MCF 10A (cell line): ENCODE data around the gene MRPS18A. TPM values are rescaled to one million over a fixed set of nuclear protein-coding genes. Genes with fewer than 3 reads are reported as not detected.

ENCODE experiments used
- BruUV-seq: library from RNA; stranded (reverse); fragments of 400-500 nt; replicated peaks from 2 replicates; lab custom pipeline; 2021; lab: Mats Ljungman, UMichigan
- CTCF ChIA-PET: fragments of 300-600 bp; sonication (Branson Sonifier 250); formaldehyde crosslinking; extraction: SDS; loops from one replicate; lab custom pipeline; 2021; ENCODE audit warnings: antibody characterized with exemption, inconsistent platforms; lab: Yijun Ruan, JAX
- POLR2A ChIA-PET: fragments of 300-600, 350-650 bp; sonication (Branson Sonifier 250); formaldehyde crosslinking; extraction: SDS; loops from one replicate; lab custom pipeline; 2020; ENCODE audit warnings: antibody characterized with exemption, inconsistent platforms; lab: Yijun Ruan, JAX
- DNase-seq: peaks from one replicate; pipeline ENCODE4 v3.0.0-alpha.2; 2018; ENCODE audit not compliant: unreplicated experiment
- H3K27ac Mint-ChIP-seq: one replicate; pipeline ENCODE4 v1.8.0; 2022; ENCODE audit warnings: mild to moderate bottlenecking, low read depth, mixed read lengths; ENCODE audit not compliant: unreplicated experiment
- H3K27me3 Mint-ChIP-seq: one replicate; pipeline ENCODE4 v1.8.0; 2022; ENCODE audit warnings: mixed read lengths; ENCODE audit not compliant: insufficient read depth, unreplicated experiment
- H3K36me3 Mint-ChIP-seq: one replicate; pipeline ENCODE4 v1.8.0; 2022; ENCODE audit warnings: mild to moderate bottlenecking, moderate library complexity, mixed read lengths; ENCODE audit not compliant: insufficient read depth, unreplicated experiment
- H3K4me1 Mint-ChIP-seq: one replicate; pipeline ENCODE4 v1.8.0; 2022; ENCODE audit warnings: mixed read lengths; ENCODE audit not compliant: insufficient read depth, unreplicated experiment
- H3K4me3 Mint-ChIP-seq: one replicate; pipeline ENCODE4 v1.8.0; 2022; ENCODE audit warnings: mild to moderate bottlenecking, moderate library complexity, mixed read lengths; ENCODE audit not compliant: unreplicated experiment
- H3K9me3 Mint-ChIP-seq: one replicate; pipeline ENCODE4 v1.8.0; 2022; ENCODE audit warnings: mixed read lengths; ENCODE audit not compliant: unreplicated experiment
- CTCF ChIP-seq: fragments of 200-600 bp; IDR thresholded peaks from one replicate; pipeline ENCODE4 v1.8.0; 2022; ENCODE audit warnings: antibody characterized with exemption, mild to moderate bottlenecking; ENCODE audit not compliant: unreplicated experiment
- intact Hi-C: fragments of 100-400 bp; cut with micrococcal nuclease; formaldehyde crosslinking; loops from 2 replicates; pipeline ENCODE4 v1.14.1; 2022
- total RNA-seq: library from RNA; stranded (reverse); gene quantifications from 2 replicates; pipeline ENCODE4 v1.2.3, GENCODE V29; 2022

The MRPS18A gene
- total RNA-seq, 1 experiment from 2014 or later, result 69.1 TPM

- H3K9me3 Mint-ChIP-seq, result no peaks in the 10 kb centered on the region
- ChIA-PET POLR2A (no interaction called here), CTCF (interaction anchor here (0.8 kb wide), 1 partner anchor 366 kb away, joined by 3 read pairs; no protein-coding TSS in a partner anchor)
- intact Hi-C loops, result no loop called here
- peaks cover 20% of the 10 kb centered on the region for H3K27me3 Mint-ChIP-seq
- peaks cover 13% of the 10 kb centered on the region for H3K4me1 Mint-ChIP-seq
- BruUV-seq, result no TSS peak
- no peak for DNase-seq
- no peak for TF ChIP-seq CTCF
- H3K27ac Mint-ChIP-seq, result no peak overlapping the region
- no peaks in the 10 kb centered on the region for H3K36me3 Mint-ChIP-seq
- no peak overlapping the region for H3K4me3 Mint-ChIP-seq
Measured at GRCh38 chr6:43712579-43712978, 25.0 kb upstream of the MRPS18A start.

- H3K27me3 Mint-ChIP-seq, result peaks cover 20% of the 10 kb centered on the region
- peaks cover 13% of the 10 kb centered on the region for H3K4me1 Mint-ChIP-seq
- POLR2A ChIA-PET, result interaction anchor here (1.2 to 3.5 kb wide), 2 partner anchors 14 to 44 kb away, joined by 12 to 16 read pairs; no protein-coding TSS in a partner anchor
- intact Hi-C loops, result no loop called here
- no peak overlapping the region for H3K27ac Mint-ChIP-seq
- no peak for DNase-seq
- H3K36me3 Mint-ChIP-seq, result no peaks in the 10 kb centered on the region
- no peak for TF ChIP-seq CTCF
- BruUV-seq, result no TSS peak
- CTCF ChIA-PET, result interaction anchor here (1.5 to 3.1 kb wide), 2 partner anchors 13 to 57 kb away, joined by 5 to 10 read pairs; no protein-coding TSS in a partner anchor
- H3K9me3 Mint-ChIP-seq, result no peaks in the 10 kb centered on the region
- no peak overlapping the region for H3K4me3 Mint-ChIP-seq
Measured at GRCh38 chr6:43710576-43710975, 23.0 kb upstream of the MRPS18A start.

GRCh38 chr6:43709654-43710303 is 22.2 kb upstream of the MRPS18A start:
- Mint-ChIP-seq H3K4me3 (peak overlapping the region; percentile 46), H3K27me3 (peaks cover 20% of the 10 kb centered on the region), H3K27ac (peak overlapping the region; percentile 82), H3K4me1 (peaks cover 13% of the 10 kb centered on the region), H3K36me3 (no peaks in the 10 kb centered on the region), H3K9me3 (no peaks in the 10 kb centered on the region)
- BruUV-seq, result no TSS peak
- POLR2A ChIA-PET, result interaction anchor here (0.7 to 3.5 kb wide), 6 partner anchors 15 to 119 kb away, joined by 3 to 16 read pairs (median 8); partner anchors contain the start of gene MRPS18A
- intact Hi-C loops, result no loop called here
- DNase-seq, result no peak
- CTCF ChIA-PET, result interaction anchor here (0.6 to 3.1 kb wide), 7 partner anchors 12 to 358 kb away, joined by 3 to 10 read pairs (median 5); no protein-coding TSS in a partner anchor
- TF ChIP-seq CTCF, result no peak

- Mint-ChIP-seq H3K4me3 (peak overlapping the region; percentile 16), H3K4me1 (peaks cover 13% of the 10 kb centered on the region), H3K27me3 (peaks cover 20% of the 10 kb centered on the region), H3K27ac (peak overlapping the region; percentile 82), H3K9me3 (no peaks in the 10 kb centered on the region), H3K36me3 (no peaks in the 10 kb centered on the region)
- ChIA-PET CTCF (interaction anchor here (0.9 to 3.1 kb wide), 5 partner anchors 13 to 366 kb away, joined by 3 to 10 read pairs (median 5); no protein-coding TSS in a partner anchor), POLR2A (interaction anchor here (0.5 to 3.5 kb wide), 8 partner anchors 10 to 552 kb away, joined by 3 to 16 read pairs (median 4); partner anchors contain the start of gene MRPS18A)
- DNase-seq, result peak; percentile 88
- no peak for TF ChIP-seq CTCF
- intact Hi-C loops, result no loop called here
- BruUV-seq, result no TSS peak
Measured at GRCh38 chr6:43708860-43709653, 21.5 kb upstream of the MRPS18A start.
